Vagina (tissue), 2 donors: ENCODE measurements around the gene STK35.

Experiments used
- POLR2A ChIP-seq, 2 donors: fragments of 450-650 bp; IDR thresholded peaks; one replicate each; pipeline ENCODE4 v1.6.1; 2017; ENCODE audit warnings: antibody characterized with exemption in 2 of 2, mild to moderate bottlenecking in 2 of 2, moderate library complexity in 2 of 2
- POLR2AphosphoS5 ChIP-seq, 2 donors: sonication (generic); formaldehyde crosslinking; IDR thresholded peaks; one replicate each; pipeline ENCODE4 v1.9.0; 2017; ENCODE audit warnings: antibody characterized with exemption in 2 of 2, mild to moderate bottlenecking in 2 of 2, low read depth in 1 of 2; ENCODE audit not compliant: insufficient read depth in 1 of 2
- TF ChIP-seq, protein P1 (sequence below), 3 experiments: fragments of 450-650 bp in 2 of 3; fragments of 200-600 bp in 1 of 3; sonication (generic) in 1 of 3; IDR thresholded peaks; one replicate each; pipeline ENCODE4 v1.5.1; 2017 to 2019; ENCODE audit warnings: antibody characterized with exemption in 3 of 3, mild to moderate bottlenecking in 2 of 3, moderate library complexity in 2 of 3

DNA sequence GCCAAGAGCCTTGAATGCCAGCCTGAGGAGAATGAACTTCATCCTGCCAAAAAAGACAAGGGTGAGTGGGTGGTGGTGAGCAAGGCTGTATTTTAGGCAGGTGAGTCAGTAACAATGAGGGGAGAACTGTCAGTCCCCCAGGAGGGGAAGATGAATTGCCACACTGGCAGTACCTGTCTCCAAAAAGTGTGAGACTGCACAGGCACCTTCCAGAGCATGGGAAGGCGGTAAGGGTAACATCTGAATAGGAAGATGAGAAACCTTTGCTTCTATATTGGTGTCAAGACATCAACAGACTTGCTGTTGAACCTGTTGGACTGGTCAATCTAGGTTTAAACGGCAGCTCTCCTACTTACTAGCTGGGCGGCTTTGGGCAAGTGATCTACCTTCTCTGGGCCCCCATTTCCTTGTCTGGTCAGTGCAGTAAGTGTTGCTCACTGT lies 30.9 kb downstream of the STK35 start:
- TF ChIP-seq POLR2AphosphoS5 (IDR thresholded peaks at IDR 0.05; ENCODE audit: insufficient read depth in 1 of 2, low read depth in 1 of 2): peak in 1 of 2 donors; percentile 44
- no peak for TF ChIP-seq POLR2A (IDR thresholded peaks at IDR 0.05)
- TF ChIP-seq, protein P1, sequence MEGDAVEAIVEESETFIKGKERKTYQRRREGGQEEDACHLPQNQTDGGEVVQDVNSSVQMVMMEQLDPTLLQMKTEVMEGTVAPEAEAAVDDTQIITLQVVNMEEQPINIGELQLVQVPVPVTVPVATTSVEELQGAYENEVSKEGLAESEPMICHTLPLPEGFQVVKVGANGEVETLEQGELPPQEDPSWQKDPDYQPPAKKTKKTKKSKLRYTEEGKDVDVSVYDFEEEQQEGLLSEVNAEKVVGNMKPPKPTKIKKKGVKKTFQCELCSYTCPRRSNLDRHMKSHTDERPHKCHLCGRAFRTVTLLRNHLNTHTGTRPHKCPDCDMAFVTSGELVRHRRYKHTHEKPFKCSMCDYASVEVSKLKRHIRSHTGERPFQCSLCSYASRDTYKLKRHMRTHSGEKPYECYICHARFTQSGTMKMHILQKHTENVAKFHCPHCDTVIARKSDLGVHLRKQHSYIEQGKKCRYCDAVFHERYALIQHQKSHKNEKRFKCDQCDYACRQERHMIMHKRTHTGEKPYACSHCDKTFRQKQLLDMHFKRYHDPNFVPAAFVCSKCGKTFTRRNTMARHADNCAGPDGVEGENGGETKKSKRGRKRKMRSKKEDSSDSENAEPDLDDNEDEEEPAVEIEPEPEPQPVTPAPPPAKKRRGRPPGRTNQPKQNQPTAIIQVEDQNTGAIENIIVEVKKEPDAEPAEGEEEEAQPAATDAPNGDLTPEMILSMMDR (IDR thresholded peaks at IDR 0.05): no peak
